ENCODE results near the gene TM4SF4. TPM values are rescaled to one million over a fixed set of nuclear protein-coding genes. Genes with fewer than 3 reads are reported as not detected.

Gene TM4SF4
- total and polyA plus RNA-seq, 12 donors: not detected

DNA sequence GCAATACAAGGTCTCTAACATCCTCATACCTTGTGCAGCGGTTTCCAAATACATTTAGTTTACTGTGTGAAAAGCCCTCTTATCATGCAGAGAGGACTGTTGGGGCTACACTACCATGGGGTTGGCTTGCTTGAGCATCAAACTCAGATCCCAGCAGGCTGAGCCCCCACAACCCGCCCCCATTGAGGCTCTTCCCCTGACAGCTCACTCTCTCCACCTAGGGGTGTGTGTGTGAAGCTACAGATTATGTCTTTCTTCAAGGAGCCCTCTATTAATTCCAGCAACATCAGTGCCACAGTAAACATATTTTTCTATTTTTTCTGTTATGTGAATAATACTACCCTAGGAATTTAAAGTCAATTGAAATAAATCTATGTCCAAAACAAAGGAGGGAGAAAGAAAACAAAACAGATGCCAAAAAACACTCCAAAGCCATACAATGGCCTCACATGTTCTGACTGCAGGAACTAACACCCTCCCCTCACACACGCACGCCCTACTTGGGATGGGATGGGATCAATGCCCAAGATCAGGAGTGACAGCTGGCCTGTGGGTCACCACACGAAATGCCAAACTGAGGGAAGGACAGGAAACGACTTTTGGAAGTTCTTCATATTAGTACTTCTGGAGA lies 14.7 kb downstream of the TM4SF4 start:
- Histone ChIP-seq H3K4me3 (no peak overlapping the region), H3K27ac (no peak overlapping the region), H3K9me3 (peaks cover 0 to 5% (median 0%) of the 10 kb centered on the region in 11 donors), H3K27me3 (peaks cover 0 to 20% (median 0%) of the 10 kb centered on the region in 7 donors), H3K4me1 (peaks cover 0 to 11% (median 0%) of the 10 kb centered on the region in 9 donors), H3K36me3 (no peaks in the 10 kb centered on the region)
- WGBS, 2 donors: 49 to 51% methylated on average over 6 of the region's 6 CpGs
- ATAC-seq (peak in 3 of 8 donors; percentile 37 to 57 (median 39)), DNase-seq (no peak)
- TF ChIP-seq, protein P1, sequence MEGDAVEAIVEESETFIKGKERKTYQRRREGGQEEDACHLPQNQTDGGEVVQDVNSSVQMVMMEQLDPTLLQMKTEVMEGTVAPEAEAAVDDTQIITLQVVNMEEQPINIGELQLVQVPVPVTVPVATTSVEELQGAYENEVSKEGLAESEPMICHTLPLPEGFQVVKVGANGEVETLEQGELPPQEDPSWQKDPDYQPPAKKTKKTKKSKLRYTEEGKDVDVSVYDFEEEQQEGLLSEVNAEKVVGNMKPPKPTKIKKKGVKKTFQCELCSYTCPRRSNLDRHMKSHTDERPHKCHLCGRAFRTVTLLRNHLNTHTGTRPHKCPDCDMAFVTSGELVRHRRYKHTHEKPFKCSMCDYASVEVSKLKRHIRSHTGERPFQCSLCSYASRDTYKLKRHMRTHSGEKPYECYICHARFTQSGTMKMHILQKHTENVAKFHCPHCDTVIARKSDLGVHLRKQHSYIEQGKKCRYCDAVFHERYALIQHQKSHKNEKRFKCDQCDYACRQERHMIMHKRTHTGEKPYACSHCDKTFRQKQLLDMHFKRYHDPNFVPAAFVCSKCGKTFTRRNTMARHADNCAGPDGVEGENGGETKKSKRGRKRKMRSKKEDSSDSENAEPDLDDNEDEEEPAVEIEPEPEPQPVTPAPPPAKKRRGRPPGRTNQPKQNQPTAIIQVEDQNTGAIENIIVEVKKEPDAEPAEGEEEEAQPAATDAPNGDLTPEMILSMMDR (IDR thresholded peaks at IDR 0.05): peak in 7 of 9 donors; percentile 27 to 58 (median 38)
- intact Hi-C loops (cut with DNase I): loop anchor here in 6 of 10 donors (10.0 kb wide), 4 partner anchors 94 to 534 kb away; partner anchors contain the start of gene HPS3 (in 3 of the 6)

DNA sequence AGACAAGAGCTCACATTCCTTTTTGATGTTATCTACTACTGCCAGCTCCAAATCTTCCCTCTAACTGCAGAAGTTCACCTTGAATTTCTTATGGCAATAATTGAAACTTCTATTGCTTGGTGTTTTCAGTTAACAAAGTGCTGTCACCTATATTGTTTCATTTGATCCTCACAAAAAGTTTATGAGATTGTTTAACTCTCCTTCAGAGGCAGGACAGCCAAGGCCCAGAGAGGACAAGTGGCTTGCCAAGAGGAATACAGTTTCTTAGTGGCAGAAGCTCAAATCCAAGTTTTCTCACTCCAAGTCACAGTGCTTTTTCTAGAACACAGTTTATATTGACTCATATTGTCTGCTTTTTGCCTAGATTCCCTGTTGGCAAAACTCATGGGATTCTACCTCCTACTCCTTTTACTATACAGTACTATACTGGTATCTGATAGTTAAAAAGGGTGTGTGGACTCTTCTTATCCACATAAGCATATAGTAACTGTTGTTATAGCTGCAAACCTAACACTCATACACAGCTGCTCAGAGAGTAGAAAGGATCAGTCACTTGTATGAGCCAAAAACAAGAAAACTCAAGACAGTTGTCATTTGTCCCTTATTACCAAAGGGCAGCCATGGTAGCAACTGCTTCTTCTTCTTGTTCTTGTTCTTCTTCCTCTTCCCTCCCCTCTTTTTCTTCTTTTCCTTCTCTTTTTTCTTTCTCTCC lies 15.9 kb downstream of the TM4SF4 start:
- no peaks in the 10 kb centered on the region for H3K36me3 ChIP-seq

DNA sequence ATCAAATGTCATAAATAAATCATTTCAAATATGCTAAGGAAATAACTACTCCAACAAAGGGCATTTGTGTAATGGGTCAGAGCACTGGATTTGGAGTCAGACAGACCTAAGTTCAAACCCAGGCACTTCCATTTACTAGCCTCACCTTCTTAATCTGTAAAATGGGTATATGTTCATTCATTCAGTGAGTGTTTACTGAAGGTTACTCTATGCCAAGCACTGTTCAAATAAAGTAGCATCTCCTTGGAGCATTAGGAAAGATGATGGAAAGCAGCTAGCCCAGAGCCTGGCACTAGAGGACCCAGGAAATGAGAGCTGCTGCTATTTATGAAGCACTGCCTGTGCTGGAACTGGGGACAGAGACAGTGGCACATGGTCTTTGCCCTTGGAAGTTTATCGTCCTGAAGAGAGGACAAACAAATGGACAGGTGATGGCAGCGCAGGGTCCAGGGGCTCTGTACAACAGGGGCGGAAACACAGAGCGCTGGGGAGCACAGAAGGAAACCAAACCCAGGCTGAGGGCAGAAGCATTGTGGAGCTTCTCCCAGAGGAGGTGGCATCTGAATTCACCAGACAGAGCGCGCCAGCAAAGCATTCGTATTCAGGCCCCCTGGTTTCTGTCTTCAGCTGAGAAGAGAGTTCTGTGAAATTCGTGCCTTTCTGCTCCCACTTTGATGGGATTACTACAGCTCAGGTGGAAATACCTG lies 19.0 kb downstream of the TM4SF4 start:
- Histone ChIP-seq H3K4me3 (no peak overlapping the region), H3K27me3 (peaks cover 0 to 20% (median 0%) of the 10 kb centered on the region in 7 donors), H3K9me3 (peaks cover 0 to 5% (median 0%) of the 10 kb centered on the region in 11 donors), H3K4me1 (peaks cover 0 to 14% (median 0%) of the 10 kb centered on the region in 9 donors), H3K36me3 (no peaks in the 10 kb centered on the region), H3K27ac (no peak overlapping the region)
- WGBS, 2 donors: 77% methylated on average over 8 of the region's 8 CpGs
- peak in 1 of 8 donors; percentile 11 for ATAC-seq
- intact Hi-C loops (cut with DNase I): loop anchor here in 6 of 10 donors (2.0 to 10.0 kb wide), 5 partner anchors 275 to 311 kb away; no protein-coding TSS in a partner anchor
- TF ChIP-seq, protein P1 (IDR thresholded peaks at IDR 0.05): no peak
- no peak for DNase-seq

More for the DNA sequence above, 15.9 kb downstream of the TM4SF4 start:
- TF ChIP-seq, protein P1 (IDR thresholded peaks at IDR 0.05): no peak
- H3K27me3 ChIP-seq: peaks cover 0 to 20% (median 0%) of the 10 kb centered on the region in 7 donors
- no peak overlapping the region for H3K4me3 ChIP-seq
- peaks cover 0 to 5% (median 0%) of the 10 kb centered on the region in 11 donors for H3K9me3 ChIP-seq
- peaks cover 0 to 14% (median 0%) of the 10 kb centered on the region in 9 donors for H3K4me1 ChIP-seq
- DNase-seq: no peak
- H3K27ac ChIP-seq: no peak overlapping the region
- intact Hi-C loops (cut with DNase I): loop anchor here in 2 of 10 donors (5.0 to 10.0 kb wide), 2 partner anchors 282 to 314 kb away; no protein-coding TSS in a partner anchor
- ATAC-seq: no peak
